Esophagus (tissue), 2 donors: ENCODE measurements around the gene DNAJB12. TPM values are rescaled to one million over a fixed set of nuclear protein-coding genes. Genes with fewer than 3 reads are reported as not detected.
"Not testable (repeated sequence)": the region's sequence is repeated elsewhere in the genome, so short reads cannot be mapped to it uniquely, and the experiment has no call there.

ENCODE experiments used
- H3K27ac ChIP-seq, 2 donors: one replicate each; pipeline ENCODE4 v1.5.1; 2013; ENCODE audit warnings: low read depth in 2 of 2, mild to moderate bottlenecking in 2 of 2, inconsistent platforms in 1 of 2, low read length in 1 of 2, moderate library complexity in 1 of 2
- H3K27me3 ChIP-seq, 2 donors: one replicate each; pipeline ENCODE4 v1.6.1; 2013; ENCODE audit warnings: low read length in 2 of 2, control low read depth in 1 of 2, mild to moderate bottlenecking in 1 of 2; ENCODE audit not compliant: insufficient read depth in 2 of 2, control insufficient read depth in 1 of 2
- H3K36me3 ChIP-seq, 2 donors: one replicate each; pipeline ENCODE4 v1.6.1; 2013; ENCODE audit warnings: low read length in 1 of 2; ENCODE audit not compliant: control insufficient read depth in 2 of 2, insufficient read depth in 2 of 2
- H3K4me1 ChIP-seq, 2 donors: one replicate each; pipeline ENCODE4 v1.6.1; 2013; ENCODE audit warnings: low read length in 1 of 2; ENCODE audit not compliant: control insufficient read depth in 2 of 2, insufficient read depth in 2 of 2
- H3K4me3 ChIP-seq, 2 donors: one replicate each; pipeline ENCODE4 v1.5.1; 2013; ENCODE audit warnings: low read length in 2 of 2, mild to moderate bottlenecking in 2 of 2, low read depth in 1 of 2, moderate library complexity in 1 of 2
- H3K9me3 ChIP-seq, 2 donors: one replicate each; pipeline ENCODE4 v1.6.1; 2013; ENCODE audit warnings: mild to moderate bottlenecking in 2 of 2, low read depth in 1 of 2, low read length in 1 of 2, moderate library complexity in 1 of 2; ENCODE audit not compliant: control insufficient read depth in 2 of 2, insufficient read depth in 1 of 2
- WGBS, 2 donors: extraction: QIAGEN DNeasy Blood & Tissue Kit; methylation state at CpG; one replicate each; pipeline ENCODE4 v1.1.7; 2013; 5-methylcytosine and 5-hydroxymethylcytosine counted together
- polyA plus RNA-seq, 2 donors: library from polyadenylated mRNA; stranded (reverse); fragments of 200-250 nt; gene quantifications; one replicate each; pipeline ENCODE4 v1.2.3, GENCODE V29; 2013
- donor health status: healthy with polysubstance abuse.
- donor health status: Bipolar disorder and iron deficiency.

The DNAJB12 gene
- polyA plus RNA-seq, 2 donors, result 18.4 to 20.7 TPM

DNA sequence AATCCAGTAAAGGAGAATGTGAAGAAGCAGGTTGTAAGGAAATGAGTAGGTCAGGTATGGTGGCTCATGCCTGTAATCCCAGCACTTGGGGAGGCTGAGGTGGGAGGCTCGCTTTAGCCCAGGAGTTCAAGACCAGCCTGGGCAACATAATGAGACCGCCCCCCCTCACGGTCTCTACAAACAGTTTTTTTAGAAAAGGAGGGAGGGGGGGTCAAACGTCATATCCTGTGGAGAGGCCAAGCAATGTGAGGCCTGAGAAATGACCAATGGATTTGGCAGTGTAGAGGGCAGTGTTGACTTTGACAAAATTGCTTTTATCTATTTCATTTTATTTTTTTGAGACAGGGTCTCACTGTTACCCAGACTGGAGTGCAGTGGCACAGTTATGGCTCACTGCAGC lies 2.3 kb upstream of the DNAJB12 start:
- 78 to 80% methylated on average over 4 of the region's 4 CpGs for WGBS, 2 donors
- no peaks in the 10 kb centered on the region for H3K27me3 ChIP-seq
- no peak overlapping the region for H3K4me3 ChIP-seq
- H3K36me3 ChIP-seq, result peaks cover 0 to 2% of the 10 kb centered on the region in 2 donors
- H3K27ac ChIP-seq, result no peak overlapping the region
- no peaks in the 10 kb centered on the region for H3K9me3 ChIP-seq
- H3K4me1 ChIP-seq, result peaks cover 4 to 5% of the 10 kb centered on the region in 2 donors

DNA sequence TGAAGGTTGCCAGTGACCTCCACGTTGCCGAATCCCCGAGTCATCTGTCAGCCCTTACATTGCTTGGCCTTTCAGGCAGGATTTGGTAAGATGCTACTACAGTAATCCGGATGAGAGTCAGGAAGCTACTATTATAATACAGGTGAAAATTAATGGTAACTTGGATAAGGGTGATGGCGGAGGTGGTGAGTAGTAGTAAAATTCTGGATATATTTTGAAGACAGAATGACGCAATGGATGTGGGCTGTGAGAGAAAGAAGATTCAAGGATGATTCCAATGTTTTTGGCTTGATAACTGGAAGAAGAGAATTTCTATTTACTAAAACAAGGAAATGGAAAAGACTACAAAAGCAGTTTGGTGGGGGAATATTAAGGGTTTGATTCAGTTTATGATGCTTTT lies 1.4 kb upstream of the DNAJB12 start:
- Histone ChIP-seq H3K4me1 (peaks cover 5 to 7% of the 10 kb centered on the region in 2 donors), H3K27ac (no peak overlapping the region), H3K27me3 (no peaks in the 10 kb centered on the region), H3K4me3 (no peak overlapping the region), H3K9me3 (no peaks in the 10 kb centered on the region), H3K36me3 (peaks cover 2% of the 10 kb centered on the region in 2 donors)
- 94 to 95% methylated on average over 6 of the region's 6 CpGs for WGBS, 2 donors

DNA sequence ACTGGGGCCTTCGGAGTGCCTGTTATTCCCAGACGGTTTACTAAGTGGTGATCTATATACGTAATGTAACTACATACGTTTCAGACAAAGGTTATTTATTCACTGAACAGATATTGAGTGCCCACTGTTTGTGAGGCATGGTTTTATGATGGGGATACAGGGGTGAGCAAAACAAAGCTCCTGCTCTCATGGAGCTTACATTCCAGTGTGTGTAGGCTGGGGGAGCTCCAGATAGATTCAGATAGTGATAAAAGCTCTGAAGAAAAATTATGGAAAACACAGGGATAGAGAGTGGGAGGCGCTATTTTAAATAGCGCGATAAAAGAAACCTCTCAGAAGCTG lies 466 bp upstream of the DNAJB12 start:
- Histone ChIP-seq H3K27ac (peak overlapping the region; percentile 96 to 100), H3K36me3 (peaks cover 2 to 6% of the 10 kb centered on the region in 2 donors), H3K4me3 (peak overlapping the region; percentile 84 to 95), H3K9me3 (no peaks in the 10 kb centered on the region), H3K27me3 (no peaks in the 10 kb centered on the region), H3K4me1 (peaks cover 5 to 9% of the 10 kb centered on the region in 2 donors)
- WGBS, 2 donors, result 30 to 32% methylated on average over 7 of the region's 7 CpGs

DNA sequence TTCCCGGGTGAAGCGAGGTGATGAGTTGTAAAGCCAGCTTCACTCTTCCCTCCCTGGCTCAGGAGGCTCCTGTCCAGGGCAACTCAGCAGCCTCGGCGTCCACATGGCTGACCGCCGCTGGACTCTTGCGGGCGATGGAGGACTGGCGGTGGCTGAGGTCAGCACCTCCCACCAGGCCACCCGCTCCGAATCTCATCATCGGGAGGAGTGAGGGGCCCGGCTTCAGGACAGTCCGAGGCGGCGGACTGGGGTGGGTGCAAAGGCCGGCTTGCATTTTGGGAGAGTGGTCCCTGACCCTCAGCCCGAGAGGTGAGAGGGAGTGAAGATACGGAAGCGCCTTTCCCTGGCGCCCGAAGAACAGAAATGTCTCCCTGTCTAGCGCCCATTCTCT lies 759 bp downstream of the DNAJB12 start:
- peak overlapping the region; percentile 96 to 100 for H3K27ac ChIP-seq
- 0 to 1% methylated on average over 23 of the region's 23 CpGs for WGBS, 2 donors
- peaks cover 2 to 6% of the 10 kb centered on the region in 2 donors for H3K36me3 ChIP-seq
- H3K4me1 ChIP-seq, result peaks cover 6 to 9% of the 10 kb centered on the region in 2 donors
- no peaks in the 10 kb centered on the region for H3K27me3 ChIP-seq
- peak overlapping the region; percentile 84 to 95 for H3K4me3 ChIP-seq
- no peaks in the 10 kb centered on the region for H3K9me3 ChIP-seq

DNA sequence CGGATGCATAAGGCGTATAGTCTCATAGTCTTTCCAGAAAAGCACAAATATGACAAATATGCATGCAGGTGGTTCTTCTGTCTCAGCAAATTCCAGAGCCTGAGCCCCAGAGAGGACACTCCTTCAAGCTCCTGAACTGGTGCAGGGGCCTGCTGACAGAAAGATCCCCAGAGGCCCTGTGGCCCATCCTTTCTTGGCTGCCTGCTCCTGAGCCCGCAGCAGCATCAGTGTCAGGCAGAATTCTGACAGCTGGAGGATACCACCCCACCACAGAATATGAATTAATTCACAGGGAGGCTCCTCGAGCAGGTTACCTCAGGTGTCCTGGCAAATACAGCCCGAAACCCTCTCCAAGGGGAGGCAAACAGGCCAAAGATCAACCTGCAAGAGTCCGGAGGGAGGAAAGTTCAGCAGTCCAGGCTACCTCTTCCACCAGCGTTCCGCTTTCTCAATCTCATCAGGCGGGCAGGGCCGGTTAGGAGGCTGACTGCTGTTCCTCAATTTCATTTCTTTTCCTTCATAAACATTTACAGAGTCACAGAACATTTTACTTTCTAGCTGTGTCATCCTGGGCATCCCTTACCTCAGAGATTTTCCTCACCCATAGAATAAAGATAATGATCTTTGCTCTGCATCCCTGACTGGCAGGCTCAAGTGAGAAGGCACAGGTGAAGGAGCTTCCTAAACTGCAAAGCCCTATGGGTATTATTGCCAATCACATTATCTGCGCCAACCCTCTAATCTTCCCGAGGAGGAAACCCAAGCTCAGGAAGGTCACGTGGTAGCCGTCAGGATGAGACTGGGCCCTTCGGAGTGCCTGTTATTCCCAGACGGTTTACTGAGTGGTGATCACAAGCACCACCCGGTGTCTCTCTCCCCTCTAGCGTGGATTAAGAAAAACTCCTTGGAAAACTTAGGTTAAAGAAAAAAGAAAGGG lies 1.4 kb downstream of the DNAJB12 start:
- Histone ChIP-seq H3K27me3 (no peaks in the 10 kb centered on the region), H3K4me3 (peak overlapping the region; percentile 84 to 95), H3K36me3 (peaks cover 5 to 6% of the 10 kb centered on the region in 2 donors), H3K9me3 (no peaks in the 10 kb centered on the region), H3K27ac (peak overlapping the region; percentile 96 to 100), H3K4me1 (peaks cover 9 to 12% of the 10 kb centered on the region in 2 donors)
- WGBS, 2 donors, result 42 to 43% methylated on average over 18 of the region's 18 CpGs

DNA sequence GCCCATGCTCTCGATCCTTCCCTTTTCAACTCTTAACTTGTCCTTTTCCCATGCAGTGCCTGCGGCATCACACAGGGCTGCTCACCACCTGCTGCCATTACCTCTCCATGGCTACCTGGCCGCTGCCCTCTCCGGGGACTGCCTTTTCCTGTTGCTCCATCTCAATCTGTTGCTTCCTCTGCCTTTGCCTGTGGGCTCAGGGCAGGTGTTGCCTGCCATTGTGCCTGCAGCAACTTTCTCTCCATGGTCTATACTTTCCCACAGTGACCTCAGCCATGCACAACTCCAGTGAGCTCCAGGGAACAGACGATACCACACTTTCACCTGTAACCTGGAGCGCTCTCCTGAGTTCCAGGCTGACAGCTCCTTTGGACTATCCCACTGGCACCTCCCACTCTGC lies 3.2 kb downstream of the DNAJB12 start:
- WGBS, 2 donors, result 90 to 93% methylated on average over 6 of the region's 6 CpGs
- Histone ChIP-seq H3K27ac (no peak overlapping the region), H3K4me1 (peaks cover 9 to 13% of the 10 kb centered on the region in 2 donors), H3K9me3 (no peaks in the 10 kb centered on the region), H3K4me3 (no peak overlapping the region), H3K27me3 (no peaks in the 10 kb centered on the region), H3K36me3 (peaks cover 6% of the 10 kb centered on the region in 2 donors)

DNA sequence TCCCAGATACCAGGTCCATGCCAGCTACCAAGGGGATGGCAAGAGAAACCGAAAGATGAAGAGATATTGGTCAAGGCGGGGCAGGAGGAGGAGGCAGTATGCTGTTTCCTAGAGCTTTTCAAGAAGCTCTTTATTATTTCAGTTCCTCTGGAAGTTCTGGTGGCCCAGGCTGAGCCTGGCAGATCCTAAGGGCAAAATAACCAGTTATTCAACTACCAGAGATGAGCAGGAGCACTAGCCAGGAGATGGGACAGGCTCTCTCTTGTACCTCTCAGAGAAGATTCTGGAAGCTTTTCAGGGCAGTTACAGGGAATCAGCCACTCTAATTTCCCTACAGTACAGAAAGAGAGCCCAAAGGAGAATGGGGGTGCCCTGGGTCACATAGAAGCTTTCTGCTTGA lies 5.3 kb downstream of the DNAJB12 start:
- Histone ChIP-seq H3K4me1 (peaks cover 9 to 13% of the 10 kb centered on the region in 2 donors), H3K27me3 (no peaks in the 10 kb centered on the region), H3K27ac (peak overlapping the region; percentile 44 to 73), H3K4me3 (no peak overlapping the region), H3K9me3 (no peaks in the 10 kb centered on the region), H3K36me3 (peaks cover 6 to 12% of the 10 kb centered on the region in 2 donors)
- WGBS, 2 donors, result 59 to 61% methylated on average over 2 of the region's 2 CpGs

DNA sequence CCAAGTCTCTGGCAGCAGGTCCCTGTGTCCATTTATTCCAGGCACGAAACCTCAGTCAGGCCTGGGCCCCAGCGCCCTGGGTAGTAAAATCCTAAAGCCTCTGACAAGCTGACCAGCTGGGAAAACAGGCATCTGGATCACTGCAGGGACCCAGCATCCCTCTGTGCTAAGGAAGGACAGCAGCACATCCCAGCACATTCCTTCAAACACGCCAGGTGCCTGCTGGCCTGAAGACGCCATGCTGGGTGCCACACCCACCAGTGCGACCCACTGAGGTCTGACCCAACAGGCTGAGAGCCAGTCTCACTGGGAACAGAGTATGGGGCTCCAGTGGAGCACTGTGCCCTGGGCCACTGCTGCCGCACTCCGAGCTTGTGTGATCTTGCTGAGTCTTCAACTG lies 6.4 kb downstream of the DNAJB12 start:
- no peak overlapping the region for H3K4me3 ChIP-seq
- H3K4me1 ChIP-seq, result peaks cover 9 to 10% of the 10 kb centered on the region in 2 donors
- no peaks in the 10 kb centered on the region for H3K27me3 ChIP-seq
- WGBS, 2 donors, result 76 to 78% methylated on average over 7 of the region's 7 CpGs
- peak overlapping the region in 1 of 2 donors; percentile 16 for H3K27ac ChIP-seq
- no peaks in the 10 kb centered on the region for H3K9me3 ChIP-seq
- peaks cover 10 to 20% of the 10 kb centered on the region in 2 donors for H3K36me3 ChIP-seq

DNA sequence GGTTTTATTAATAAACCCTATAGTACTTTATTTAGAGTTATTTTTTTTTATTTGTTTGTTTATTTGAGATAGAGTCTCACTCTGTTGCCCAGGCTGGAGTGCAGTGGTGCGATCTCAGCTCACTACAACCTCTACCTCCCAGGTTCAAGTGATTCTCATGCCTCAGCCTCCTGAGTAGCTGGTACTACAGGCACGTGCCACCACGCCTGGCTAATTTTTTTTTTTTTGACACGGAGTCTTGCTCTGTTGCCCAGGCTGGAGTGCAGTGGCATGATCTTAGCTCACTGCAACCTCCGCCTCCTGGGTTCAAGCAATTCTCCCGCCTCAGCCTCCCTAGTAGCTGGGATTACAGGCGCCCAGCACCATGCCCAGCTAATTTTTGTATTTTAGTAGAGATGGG lies 8.6 kb downstream of the DNAJB12 start:
- not testable (repeated sequence) for H3K4me3 ChIP-seq, H3K27ac ChIP-seq, H3K9me3 ChIP-seq, H3K4me1 ChIP-seq, H3K27me3 ChIP-seq
- 95% methylated on average over 7 of the region's 7 CpGs for WGBS, 2 donors
- H3K36me3 ChIP-seq, result peaks cover 18 to 29% of the 10 kb centered on the region in 2 donors

DNA sequence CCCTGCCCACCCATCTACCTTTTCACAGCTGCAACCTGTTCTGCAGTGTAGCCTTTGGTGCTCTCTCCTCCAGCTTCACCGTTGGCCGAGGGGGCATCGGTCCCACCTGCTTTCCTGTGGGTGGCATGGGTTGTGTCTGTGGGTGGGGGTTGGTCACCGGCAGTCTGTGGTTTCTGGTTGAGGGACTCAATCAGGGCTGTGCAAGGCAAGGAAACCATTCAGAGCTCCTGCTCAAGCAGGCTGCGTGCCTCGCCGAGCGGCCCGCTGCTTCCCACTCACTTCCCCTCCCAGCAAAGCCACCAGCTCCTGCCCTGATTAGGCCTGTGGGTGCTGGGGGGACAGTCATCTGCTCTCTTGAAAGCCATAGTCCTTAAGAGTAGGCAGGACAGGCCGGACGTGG lies 9.8 kb downstream of the DNAJB12 start:
- Histone ChIP-seq H3K4me1 (peaks cover 0 to 17% of the 10 kb centered on the region in 2 donors), H3K27me3 (no peaks in the 10 kb centered on the region), H3K4me3 (no peak overlapping the region), H3K9me3 (no peaks in the 10 kb centered on the region), H3K36me3 (peaks cover 18 to 25% of the 10 kb centered on the region in 2 donors), H3K27ac (no peak overlapping the region)
- 82 to 88% methylated on average over 11 of the region's 11 CpGs for WGBS, 2 donors
